Activated naive CD8-positive, alpha-beta T cell treated with anti-CD3 and anti-CD28 coated beads, Interleukin-2, amount 50 U/mL, for 16 hours (primary cell): Measurements from ENCODE around the gene HDDC3.
A peak's percentile ranks its signal among the peaks of the same experiment; 100 is the strongest.
"Not testable (repeated sequence)": the region's sequence is repeated elsewhere in the genome, so short reads cannot be mapped to it uniquely, and the experiment has no call there.

Source experiments
- DNase-seq: peaks from one replicate; pipeline ENCODE4 v3.0.0-alpha.2; 2020; ENCODE audit warnings: low read depth, low spot score

Gene HDDC3

GRCh38 chr15:90909976-90910375 is 22.4 kb downstream of the HDDC3 start:
- no peak for DNase-seq

GRCh38 chr15:90909449-90909848 is 22.9 kb downstream of the HDDC3 start:
- not testable (repeated sequence) for DNase-seq

GRCh38 chr15:90907838-90908507 is 24.4 kb downstream of the HDDC3 start:
- no peak for DNase-seq

- DNase-seq = no peak
Measured at GRCh38 chr15:90907051-90907660, 25.2 kb downstream of the HDDC3 start.

GRCh38 chr15:90906181-90906849 is 26.0 kb downstream of the HDDC3 start:
- DNase-seq = no peak

- no peak for DNase-seq
Measured at GRCh38 chr15:90905306-90906180, 26.8 kb downstream of the HDDC3 start.

GRCh38 chr15:90904746-90905145 is 27.6 kb downstream of the HDDC3 start:
- DNase-seq = no peak

GRCh38 chr15:90903733-90904536 is 28.4 kb downstream of the HDDC3 start:
- DNase-seq = no peak

- DNase-seq = peak; percentile 51
Measured at GRCh38 chr15:90902840-90903732, 29.3 kb downstream of the HDDC3 start, which contains the start of gene MAN2A2. MAN2A2 (plus strand) TSS chr15:90903302; CDS start chr15:90904208, 906 bp downstream.

- DNase-seq = peak; percentile 30
Measured at GRCh38 chr15:90902040-90902839, 30.1 kb downstream of the HDDC3 start.

- DNase-seq = no peak
Measured at GRCh38 chr15:90901175-90902039, 30.9 kb downstream of the HDDC3 start.

GRCh38 chr15:90897131-90897655 is 35.2 kb downstream of the HDDC3 start:
- not testable (repeated sequence) for DNase-seq

GRCh38 chr15:90895571-90896117 is 36.7 kb downstream of the HDDC3 start:
- no peak for DNase-seq

- DNase-seq = no peak
Measured at GRCh38 chr15:90893175-90894090, 38.9 kb downstream of the HDDC3 start.

GRCh38 chr15:90892498-90893174 is 39.7 kb downstream of the HDDC3 start:
- no peak for DNase-seq

- DNase-seq = no peak
Measured at GRCh38 chr15:90892023-90892422, 40.3 kb downstream of the HDDC3 start.
